ENCODE measurements around the gene SLC20A1. TPM values are rescaled to one million over a fixed set of nuclear protein-coding genes. Genes with fewer than 3 reads are reported as not detected.
"Not testable (repeated sequence)": the region's sequence is repeated elsewhere in the genome, so short reads cannot be mapped to it uniquely, and the experiment has no call there.

Gene SLC20A1
- total RNA-seq, 1 donor from 2014 or later, result 51.1 TPM

DNA sequence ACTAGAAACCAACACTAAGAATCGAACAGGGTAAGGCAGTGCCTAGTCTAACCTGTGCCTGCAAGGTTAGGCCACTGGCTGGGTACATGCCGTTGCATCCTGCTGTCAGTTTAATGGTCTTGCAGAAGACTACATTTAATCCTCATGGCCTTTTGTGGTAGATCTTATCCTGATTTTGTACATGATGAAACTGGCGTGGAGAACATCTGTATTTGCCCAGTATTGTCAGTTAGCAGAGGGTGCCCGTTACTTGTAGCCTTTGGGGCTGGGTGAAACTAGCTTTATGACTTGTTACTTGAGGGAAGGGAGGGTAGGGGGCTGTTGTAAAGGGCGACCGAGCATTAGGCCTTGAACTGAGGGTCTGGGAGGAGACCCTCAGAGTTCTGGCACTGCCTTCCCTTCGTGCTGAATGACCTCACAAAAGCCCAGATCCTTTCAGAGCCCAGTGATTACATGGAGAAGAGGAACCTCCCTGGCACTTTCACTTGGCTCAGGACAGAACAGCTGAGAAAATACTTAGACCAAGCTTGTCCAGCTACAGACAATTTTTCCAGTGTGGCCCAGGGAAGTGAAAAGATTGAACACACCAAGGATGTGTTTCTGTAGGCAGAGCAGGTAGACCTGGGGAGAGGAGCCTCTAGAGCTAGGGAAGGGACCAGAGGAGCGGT lies 19.5 kb downstream of the SLC20A1 start:
- DNase-seq (ENCODE audit: low spot score), result no peak
- no peak for ATAC-seq
- intact Hi-C loops (cut with DNase I), result no loop called here

GRCh38 chr2:112666761-112667122 lies 21.0 kb downstream of the SLC20A1 start:
- DNase-seq (ENCODE audit: low spot score) (no peak), ATAC-seq (no peak)
- intact Hi-C loops (cut with DNase I), result no loop called here

DNA sequence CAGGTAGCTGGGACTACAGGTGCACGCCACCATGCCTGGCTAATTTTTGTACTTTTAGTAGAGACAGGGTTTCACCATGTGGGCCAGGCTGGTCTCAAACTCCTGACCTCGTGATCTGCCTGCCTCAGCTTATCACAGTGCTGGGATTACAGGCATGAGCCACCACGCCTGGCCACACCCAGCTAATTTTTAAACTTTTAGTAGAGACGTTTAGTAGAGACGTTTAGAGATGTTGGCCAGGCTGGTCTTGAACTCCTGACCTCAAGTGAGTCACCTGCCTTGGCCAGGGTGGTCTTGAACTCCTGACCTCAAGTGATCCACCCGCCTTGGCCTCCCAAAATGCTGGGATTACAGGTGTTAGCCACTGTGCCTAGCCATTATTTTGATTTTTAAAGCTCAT lies 21.8 kb downstream of the SLC20A1 start:
- intact Hi-C loops (cut with DNase I), result not testable (repeated sequence)

GRCh38 chr2:112669667-112670066 lies 23.9 kb downstream of the SLC20A1 start:
- intact Hi-C loops (cut with DNase I), result no loop called here
- DNase-seq (ENCODE audit: low spot score) (no peak), ATAC-seq (no peak)

More for the DNA sequence above, 21.8 kb downstream of the SLC20A1 start:
- ATAC-seq; DNase-seq (ENCODE audit: low spot score): not testable (repeated sequence)

- intact Hi-C loops (cut with DNase I), result no loop called here
- DNase-seq (ENCODE audit: low spot score), result no peak
- ATAC-seq, result no peak
Observed at GRCh38 chr2:112670252-112671022, 24.7 kb downstream of the SLC20A1 start.

DNA sequence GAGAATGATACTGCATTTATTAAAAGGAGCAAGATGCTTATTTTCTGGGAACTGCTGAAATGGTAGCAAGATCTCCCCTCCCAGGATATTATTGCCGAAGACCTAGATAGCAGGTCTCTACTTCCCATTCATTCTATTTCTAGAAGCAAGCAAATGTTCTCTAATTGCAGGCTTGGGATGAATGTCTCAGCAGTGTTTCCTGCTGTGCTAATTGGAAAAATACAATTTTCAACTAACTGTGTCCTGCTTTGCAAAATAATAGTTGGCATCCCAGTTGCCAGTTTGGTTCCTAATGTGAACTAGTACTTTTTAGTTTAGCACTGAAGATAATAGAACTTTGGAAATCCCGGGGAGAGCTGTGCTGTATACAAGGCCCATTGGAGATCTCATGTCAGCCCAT lies 26.1 kb downstream of the SLC20A1 start:
- ATAC-seq (no peak), DNase-seq (ENCODE audit: low spot score) (no peak)
- intact Hi-C loops (cut with DNase I), result no loop called here

DNA sequence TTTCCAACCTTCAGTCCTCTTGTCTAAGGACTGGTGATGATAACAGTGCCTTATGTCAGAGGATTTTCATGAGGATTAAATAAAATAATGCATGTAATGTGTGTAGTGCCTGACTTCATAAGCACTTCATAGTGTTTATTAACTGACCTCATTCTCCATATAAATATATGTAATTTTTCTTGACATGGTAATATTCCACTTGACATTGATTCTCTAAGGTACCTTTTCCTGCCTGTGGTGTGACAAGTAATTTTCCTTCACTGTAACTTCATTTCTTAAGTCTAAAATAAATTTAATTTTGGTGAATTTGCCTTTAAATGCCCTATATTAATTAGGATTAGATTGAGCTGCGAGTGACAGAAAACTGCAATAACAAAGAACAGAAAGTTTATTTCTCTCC lies 27.3 kb downstream of the SLC20A1 start:
- intact Hi-C loops (cut with DNase I), result no loop called here

DNA sequence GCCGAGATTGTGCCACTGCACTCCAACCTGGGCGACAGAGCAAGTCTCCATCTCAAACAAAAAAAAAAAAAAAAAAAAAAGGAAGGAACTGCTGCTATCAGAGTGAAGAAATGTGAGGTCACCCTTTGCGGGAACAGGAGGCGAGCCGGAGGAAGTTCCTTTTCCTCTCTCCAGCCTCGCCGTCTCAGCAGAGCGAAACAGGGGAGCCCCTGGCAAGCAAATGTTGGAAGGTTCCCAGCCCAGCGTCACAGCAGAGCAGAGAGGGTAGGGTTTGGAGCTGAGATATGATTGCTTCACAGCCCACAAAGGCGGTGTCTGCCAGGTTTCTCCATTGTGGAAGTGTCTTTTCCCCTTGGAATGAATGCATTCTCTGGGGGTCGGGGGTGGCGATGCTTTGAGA lies 28.5 kb downstream of the SLC20A1 start:
- DNase-seq (ENCODE audit: low spot score) (peak; percentile 81), ATAC-seq (peak; percentile 75)
- intact Hi-C loops (cut with DNase I), result no loop called here

More for the DNA sequence above, 27.3 kb downstream of the SLC20A1 start:
- ATAC-seq (no peak), DNase-seq (ENCODE audit: low spot score) (no peak)

- ATAC-seq, result peak; percentile 42
- intact Hi-C loops (cut with DNase I), result no loop called here
- DNase-seq (ENCODE audit: low spot score), result no peak
Observed at GRCh38 chr2:112679484-112679883, 33.7 kb downstream of the SLC20A1 start.

GRCh38 chr2:112680666-112681101 lies 34.9 kb downstream of the SLC20A1 start:
- intact Hi-C loops (cut with DNase I), result no loop called here
- no peak for ATAC-seq
- no peak for DNase-seq (ENCODE audit: low spot score)

DNA sequence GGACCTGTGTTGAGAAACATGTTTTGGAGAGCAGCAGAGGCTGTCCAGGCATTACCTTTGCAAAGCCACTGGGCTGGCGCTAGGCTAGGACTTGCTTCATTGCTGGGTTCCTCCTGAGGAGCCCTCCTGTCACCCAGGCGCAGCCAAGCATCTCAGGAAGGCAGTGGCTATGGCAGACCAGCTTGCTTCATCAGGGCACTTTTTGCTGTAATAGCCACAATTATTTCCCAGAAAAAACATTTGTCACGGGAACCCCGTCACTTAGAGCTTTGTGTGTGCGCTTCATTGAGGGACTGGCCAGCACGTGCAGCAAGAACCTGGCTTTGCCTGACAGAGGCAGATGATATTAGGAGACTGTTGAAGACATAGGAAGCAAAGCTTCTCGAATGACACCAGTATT lies 36.4 kb downstream of the SLC20A1 start:
- ATAC-seq, result no peak
- intact Hi-C loops (cut with DNase I), result no loop called here
- no peak for DNase-seq (ENCODE audit: low spot score)

DNA sequence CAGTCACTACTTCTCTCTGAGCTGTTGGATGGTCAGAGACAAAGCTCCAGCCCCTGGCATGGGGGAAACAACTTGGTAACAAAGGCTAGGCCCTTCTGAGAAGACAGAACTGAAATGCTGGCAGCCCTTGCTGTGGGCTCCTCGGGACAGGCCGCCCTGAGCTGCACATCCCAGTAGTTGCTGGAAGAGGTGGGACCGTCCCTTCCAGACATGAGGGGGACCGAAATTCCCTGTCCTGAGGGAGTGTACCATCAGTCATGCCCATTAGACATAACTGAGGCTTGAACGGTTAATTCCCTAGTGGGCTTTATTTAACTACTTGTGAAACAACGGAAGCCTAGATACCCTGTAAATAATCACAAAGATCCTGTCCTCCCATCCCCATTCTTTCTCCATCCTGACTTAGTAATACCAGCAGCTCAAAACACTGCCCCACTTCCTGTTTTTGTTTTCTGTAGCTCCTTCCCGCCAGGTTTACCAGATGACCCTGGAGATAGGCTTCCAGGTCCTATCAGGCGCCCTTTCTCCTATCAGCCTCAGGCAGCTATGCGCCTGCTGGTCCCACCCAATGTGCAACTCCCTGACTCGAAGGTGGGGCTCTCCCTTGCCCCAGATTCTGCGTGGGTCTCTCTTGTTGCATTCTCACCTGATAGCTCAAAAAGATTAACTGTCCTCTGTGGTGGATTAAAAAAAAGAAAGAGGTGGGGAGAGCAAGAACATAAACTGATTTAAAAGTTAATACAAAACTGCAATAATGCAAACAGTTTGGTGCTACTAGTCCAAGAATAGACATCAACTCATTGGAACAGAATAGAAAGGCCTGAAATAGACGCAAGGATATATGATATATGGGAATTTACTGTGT lies 38.0 kb downstream of the SLC20A1 start:
- DNase-seq (ENCODE audit: low spot score), result no peak
- ATAC-seq, result no peak
- intact Hi-C loops (cut with DNase I), result no loop called here

DNA sequence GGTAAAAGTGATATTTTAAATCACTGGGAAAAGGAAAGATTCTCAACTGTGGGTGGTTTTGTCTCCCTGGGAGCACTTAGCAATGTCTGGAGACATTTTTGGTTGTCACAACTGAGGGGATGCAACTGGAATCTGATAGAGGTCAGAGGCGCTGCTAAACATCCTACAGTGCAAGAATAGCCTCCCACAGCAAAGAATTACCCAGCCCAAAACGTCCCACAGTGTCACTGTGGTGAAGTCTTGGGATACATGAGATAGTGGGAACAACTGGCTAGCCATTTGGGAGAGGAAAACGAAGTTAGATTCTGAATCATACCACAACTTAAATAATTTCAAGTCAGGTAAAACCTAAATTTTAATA lies 38.7 kb downstream of the SLC20A1 start:
- no peak for DNase-seq (ENCODE audit: low spot score)
- intact Hi-C loops (cut with DNase I), result no loop called here
- no peak for ATAC-seq

DNA sequence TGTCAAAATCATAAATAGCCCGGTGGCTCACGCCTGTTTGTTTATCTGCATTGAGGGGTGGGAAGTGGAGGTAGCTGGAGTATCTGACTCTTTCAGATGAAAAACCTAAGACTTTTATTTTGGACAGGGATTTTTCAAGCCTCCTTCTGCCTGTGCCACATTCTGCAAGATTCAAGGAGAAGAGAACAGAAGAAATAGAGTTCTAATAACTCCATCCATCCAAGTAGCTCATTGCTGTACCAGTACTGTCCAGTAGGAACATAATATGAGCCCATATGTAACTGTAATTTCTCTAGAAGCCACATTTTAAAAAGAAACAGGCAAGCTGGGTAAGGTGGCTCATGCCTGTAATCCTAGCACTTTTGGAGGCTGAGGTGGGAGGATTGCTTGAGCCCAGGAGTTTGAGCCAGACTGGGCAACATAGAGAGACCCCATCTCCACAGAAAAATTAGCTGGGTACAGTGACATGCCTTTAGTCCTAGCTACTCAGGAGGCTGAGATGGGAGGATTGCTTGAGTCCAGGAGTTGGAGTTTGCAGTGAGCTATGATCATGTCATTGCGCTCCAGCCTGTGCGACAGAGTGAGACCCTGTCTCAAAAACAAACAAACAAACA lies 39.6 kb downstream of the SLC20A1 start:
- intact Hi-C loops (cut with DNase I), result no loop called here
- DNase-seq (ENCODE audit: low spot score) (no peak), ATAC-seq (no peak)

- no peak for ATAC-seq
- no peak for DNase-seq (ENCODE audit: low spot score)
- intact Hi-C loops (cut with DNase I), result no loop called here
Observed at GRCh38 chr2:112686348-112687217, 40.8 kb downstream of the SLC20A1 start.

DNA sequence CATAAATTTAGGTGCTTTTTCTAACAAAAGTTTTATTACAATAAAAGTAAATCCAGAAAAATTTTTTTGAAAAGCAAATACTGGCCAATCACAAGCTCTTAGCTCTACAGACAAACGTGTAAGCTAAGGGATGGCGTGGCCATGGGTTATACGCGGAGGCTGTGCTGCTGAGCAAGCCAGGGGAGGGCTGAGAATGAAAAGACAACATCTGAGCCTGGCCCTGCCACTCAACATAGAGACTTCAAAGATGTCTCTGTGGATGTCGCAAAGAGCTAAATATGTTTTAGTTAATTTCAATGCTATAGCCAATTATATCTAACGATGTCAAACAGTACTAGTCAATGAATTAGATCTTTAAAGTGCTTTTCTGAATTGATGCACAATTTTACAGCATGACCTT lies 41.8 kb downstream of the SLC20A1 start:
- intact Hi-C loops (cut with DNase I), result no loop called here
- DNase-seq (ENCODE audit: low spot score), result no peak
- no peak for ATAC-seq

- intact Hi-C loops (cut with DNase I), result no loop called here
- DNase-seq (ENCODE audit: low spot score) (no peak), ATAC-seq (no peak)
Observed at GRCh38 chr2:112688086-112688880, 42.5 kb downstream of the SLC20A1 start.

Measured in sciatic nerve (tissue), 2 donors.